GM21529 (cell line): ENCODE measurements around the gene TBX3.
"Not testable (repeated sequence)": the region's sequence is repeated elsewhere in the genome, so short reads cannot be mapped to it uniquely, and the experiment has no call there.

ENCODE experiments used
- ATAC-seq: cut with Tn5 transposase; IDR thresholded peaks from one replicate; pipeline ENCODE4 v1.9.1; 2021; ENCODE audit not compliant: unreplicated experiment

The TBX3 gene

GRCh38 chr12:114684098-114684869 lies at the start of gene TBX3:
TBX3 (minus strand) TSS chr12:114684175; CDS start chr12:114683200, 975 bp downstream.
- ATAC-seq = no peak

- ATAC-seq = no peak
Measured at GRCh38 chr12:114732426-114733030, 48.6 kb upstream of the TBX3 start.

- ATAC-seq = no peak
Measured at GRCh38 chr12:114729731-114730130, 45.8 kb upstream of the TBX3 start.

- no peak for ATAC-seq
Measured at GRCh38 chr12:114726092-114726710, 42.2 kb upstream of the TBX3 start.

DNA sequence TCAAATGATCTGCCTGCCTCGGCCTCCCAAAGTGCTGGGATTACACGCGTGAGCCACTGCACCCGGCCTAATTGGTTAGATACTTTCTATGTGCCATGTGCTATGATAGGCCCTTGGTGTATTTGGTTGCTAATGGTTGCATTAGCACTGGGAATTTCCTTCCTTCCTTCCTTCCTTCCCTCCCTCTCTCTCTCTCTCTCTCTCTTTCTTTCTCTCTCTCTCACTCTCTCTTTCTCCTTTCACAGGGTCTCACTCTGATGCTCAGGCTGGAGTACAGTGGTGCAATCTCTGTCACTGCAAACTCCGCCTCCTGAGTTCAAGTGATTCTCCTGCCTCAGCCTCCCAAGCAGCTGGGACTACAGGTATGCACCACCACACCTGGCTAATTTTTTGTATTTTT lies 38.2 kb upstream of the TBX3 start:
- not testable (repeated sequence) for ATAC-seq

DNA sequence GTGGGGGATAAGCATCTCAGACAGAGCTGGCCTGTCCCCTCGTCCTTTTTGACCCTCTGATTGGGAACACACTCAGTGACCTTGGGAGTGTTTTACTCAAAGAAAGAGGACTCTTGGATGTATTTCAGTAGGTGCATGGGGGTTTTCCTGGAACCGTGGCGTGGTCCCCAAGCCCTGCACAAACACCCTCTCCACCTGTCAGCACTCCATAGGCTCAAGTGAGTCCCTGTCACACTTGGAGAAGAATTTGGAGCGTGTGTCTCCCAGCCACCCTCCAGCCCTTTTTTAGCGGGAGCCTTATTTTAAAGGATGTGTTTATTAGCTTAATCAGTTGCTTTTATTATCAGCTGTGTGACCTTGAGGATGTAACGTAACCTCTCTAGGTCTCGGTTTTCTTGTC lies 37.3 kb upstream of the TBX3 start:
- no peak for ATAC-seq

DNA sequence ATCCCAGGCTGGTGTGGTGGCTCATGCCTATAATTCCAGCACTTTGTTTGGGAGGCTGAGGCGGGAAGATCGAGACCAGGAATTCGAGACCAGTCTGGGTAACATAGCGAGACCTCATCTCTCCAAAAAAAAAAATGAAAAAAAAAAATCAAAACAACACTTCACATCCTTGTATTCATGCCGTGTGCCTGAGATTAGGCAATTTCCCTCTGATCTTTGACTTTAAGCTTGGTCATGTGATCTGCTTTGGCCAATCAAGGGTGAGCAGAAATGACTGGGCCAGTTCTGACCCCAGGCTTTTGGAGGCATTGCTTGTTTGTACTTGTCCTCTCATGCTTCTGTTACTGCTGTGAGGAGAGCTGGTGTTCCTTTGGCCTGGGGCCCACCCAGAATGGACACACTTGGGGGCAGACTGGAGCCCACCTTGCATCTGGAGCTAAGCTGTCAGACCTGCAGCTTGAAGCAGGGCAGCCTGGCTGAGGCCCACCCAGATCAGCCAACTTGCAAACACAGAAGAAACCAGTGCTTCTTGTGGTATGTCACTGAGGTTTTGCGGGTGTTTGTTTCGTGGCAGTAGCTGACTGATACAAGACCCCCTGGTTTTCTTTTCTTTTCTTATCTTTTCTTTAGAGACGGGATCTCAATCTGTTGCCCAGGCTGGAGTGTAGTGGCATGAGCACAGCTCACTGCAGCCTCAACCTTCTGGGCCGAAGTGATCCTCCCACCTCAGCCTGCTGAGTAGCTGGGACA lies 29.7 kb upstream of the TBX3 start:
- ATAC-seq = no peak

- ATAC-seq = no peak
Measured at GRCh38 chr12:114711689-114712152, 27.7 kb upstream of the TBX3 start.

DNA sequence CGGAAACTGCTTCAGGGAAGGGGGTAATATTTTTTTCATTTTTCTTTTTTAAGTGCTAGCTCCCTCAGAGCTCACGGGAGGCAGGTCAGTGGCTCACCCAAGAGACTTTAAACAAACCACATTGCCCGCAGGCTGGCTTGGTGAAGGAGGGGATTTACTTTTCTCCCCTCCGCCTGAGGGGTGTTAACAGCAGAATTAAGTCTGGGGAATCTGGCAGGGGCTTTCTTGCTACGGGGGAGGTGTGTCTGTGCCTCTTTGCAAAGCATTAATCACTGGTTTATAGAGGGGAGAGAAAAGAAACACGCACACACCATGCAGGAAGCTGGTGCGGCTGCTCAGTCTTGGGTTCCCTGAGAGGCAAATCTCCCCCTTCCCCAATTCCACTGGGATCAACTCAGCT lies 26.2 kb upstream of the TBX3 start:
- ATAC-seq = no peak

- ATAC-seq = no peak
Measured at GRCh38 chr12:114709112-114709511, 25.1 kb upstream of the TBX3 start.

DNA sequence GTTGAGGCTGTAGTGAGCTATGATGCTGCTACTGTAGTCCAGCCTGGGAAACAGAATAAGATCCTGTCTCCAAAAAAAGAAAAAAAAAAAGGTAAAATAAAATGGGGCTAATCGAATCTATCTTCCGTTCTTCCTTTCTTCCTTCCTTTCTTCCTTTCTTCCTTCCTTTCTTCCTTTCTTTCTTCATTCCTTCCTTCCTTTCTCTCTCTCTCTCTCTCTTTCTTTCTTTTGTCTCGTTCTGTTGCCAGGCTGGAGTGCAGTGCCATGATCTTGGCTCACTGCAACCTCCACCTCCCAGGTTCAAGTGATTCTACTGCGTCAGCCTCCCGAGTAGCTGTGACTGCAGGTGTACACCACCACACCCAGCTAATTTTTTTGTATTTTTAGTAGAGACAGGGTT lies 24.6 kb upstream of the TBX3 start:
- not testable (repeated sequence) for ATAC-seq

- ATAC-seq = no peak
Measured at GRCh38 chr12:114704096-114704495, 20.1 kb upstream of the TBX3 start.

- no peak for ATAC-seq
Measured at GRCh38 chr12:114703060-114703493, 19.1 kb upstream of the TBX3 start.

- no peak for ATAC-seq
Measured at GRCh38 chr12:114702462-114702861, 18.5 kb upstream of the TBX3 start.

DNA sequence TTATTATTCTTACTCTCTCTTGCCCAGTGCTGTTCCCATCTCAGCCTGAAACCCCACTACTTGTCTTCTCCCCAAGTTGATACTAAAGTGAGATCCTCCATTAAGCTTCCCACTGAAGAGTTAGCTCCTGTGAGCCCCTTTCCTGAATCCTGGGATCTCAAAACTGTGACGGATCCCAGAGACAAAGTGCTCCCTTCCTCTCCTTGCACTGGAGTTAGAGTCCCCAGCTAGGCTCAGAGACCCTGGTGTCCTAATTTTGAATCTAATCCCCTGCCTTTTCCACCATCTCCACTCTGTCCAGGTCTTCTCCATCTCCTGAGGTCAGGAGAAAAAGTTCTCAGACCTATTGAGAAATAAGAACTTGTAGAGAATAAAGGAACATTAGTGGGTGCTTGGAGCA lies 17.6 kb upstream of the TBX3 start:
- no peak for ATAC-seq

GRCh38 chr12:114701104-114701414 lies 17.1 kb upstream of the TBX3 start:
- no peak for ATAC-seq

DNA sequence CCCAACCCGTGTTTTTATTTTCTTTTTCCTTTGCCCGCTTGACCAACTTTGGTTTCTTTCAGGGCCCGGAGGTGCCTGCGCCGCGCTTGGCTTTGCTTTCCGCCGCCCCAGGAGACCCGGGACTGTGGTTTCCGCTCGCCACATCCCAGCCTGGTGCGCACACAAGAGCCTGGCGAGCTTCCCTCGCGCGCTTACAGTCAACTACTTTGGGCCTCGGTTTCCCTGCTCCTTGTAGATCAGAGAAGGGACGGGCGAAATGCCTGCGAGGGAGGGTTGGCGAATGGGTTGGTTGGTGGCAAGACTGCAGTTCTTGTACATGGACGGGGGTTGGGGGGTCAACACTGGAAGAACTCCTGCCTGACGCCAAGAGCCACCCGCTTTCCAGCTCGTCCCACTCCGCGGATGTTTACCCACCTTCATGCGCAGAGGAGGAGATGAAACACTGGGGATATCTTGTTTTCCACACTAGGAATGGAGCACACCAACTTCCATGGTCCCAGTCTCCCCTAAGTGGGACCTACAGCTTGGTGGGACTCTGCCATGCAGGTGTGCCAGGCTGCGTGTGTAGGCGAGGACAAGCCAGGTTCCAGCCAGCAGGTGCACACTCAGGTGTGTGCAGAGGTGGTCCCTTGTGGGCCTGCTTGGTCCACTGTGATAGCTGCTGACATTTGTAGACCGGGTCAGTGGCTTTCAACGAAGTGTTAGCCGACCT lies 16.6 kb upstream of the TBX3 start:
- no peak for ATAC-seq

GRCh38 chr12:114698566-114699163 lies 14.7 kb upstream of the TBX3 start:
- ATAC-seq = no peak

DNA sequence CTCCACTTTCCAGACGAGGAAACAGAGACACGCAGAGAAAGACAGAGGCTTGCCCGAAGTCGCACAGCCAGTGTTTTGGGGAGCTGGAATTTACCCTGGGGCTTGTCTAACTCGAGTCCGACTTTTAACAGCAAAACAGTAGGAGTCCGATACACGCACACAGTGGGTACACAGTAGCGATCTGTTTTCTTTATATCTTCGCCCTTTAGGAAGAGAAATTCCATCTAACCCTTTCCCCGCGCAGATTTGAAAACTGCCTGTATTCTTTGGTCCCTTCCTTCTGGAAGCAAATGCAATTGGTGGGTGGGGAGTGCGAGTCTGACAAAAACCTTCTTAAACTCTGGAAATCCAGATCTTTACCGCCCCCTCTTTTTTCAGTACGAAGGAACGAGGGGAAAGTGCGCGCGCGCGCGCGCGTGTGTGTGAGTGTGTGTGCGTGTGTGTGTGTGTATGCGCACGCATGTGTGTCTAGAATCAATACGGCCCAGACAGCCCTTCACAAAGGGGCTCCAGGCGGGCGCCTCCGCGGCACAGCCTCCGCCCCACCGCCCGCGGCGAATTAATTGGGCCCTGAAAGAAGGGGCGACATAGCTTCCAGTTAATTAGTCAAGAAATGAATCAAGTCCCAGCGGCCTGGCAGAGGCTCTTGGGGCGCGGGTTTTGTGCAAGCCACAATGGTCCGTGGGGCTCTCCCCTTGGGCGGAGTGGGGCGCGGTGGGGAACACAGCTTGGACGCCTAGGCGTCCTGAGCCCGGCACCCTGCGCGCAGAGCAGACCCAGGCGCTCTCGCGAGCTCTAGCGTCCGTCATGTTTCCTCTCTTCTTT lies 14.0 kb upstream of the TBX3 start:
- no peak for ATAC-seq

- ATAC-seq = no peak
Measured at GRCh38 chr12:114697243-114697716, 13.3 kb upstream of the TBX3 start.
